GM19240 (cell line): ENCODE measurements around the gene CHCHD2.
"Not testable (repeated sequence)": the region's sequence is repeated elsewhere in the genome, so short reads cannot be mapped to it uniquely, and the experiment has no call there.

ENCODE experiments used
- DNase-seq: peaks from one replicate; pipeline ENCODE4 v3.0.0; 2011; ENCODE audit warnings: low spot score; ENCODE audit not compliant: insufficient read length

Gene CHCHD2, protein sequence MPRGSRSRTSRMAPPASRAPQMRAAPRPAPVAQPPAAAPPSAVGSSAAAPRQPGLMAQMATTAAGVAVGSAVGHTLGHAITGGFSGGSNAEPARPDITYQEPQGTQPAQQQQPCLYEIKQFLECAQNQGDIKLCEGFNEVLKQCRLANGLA

DNA sequence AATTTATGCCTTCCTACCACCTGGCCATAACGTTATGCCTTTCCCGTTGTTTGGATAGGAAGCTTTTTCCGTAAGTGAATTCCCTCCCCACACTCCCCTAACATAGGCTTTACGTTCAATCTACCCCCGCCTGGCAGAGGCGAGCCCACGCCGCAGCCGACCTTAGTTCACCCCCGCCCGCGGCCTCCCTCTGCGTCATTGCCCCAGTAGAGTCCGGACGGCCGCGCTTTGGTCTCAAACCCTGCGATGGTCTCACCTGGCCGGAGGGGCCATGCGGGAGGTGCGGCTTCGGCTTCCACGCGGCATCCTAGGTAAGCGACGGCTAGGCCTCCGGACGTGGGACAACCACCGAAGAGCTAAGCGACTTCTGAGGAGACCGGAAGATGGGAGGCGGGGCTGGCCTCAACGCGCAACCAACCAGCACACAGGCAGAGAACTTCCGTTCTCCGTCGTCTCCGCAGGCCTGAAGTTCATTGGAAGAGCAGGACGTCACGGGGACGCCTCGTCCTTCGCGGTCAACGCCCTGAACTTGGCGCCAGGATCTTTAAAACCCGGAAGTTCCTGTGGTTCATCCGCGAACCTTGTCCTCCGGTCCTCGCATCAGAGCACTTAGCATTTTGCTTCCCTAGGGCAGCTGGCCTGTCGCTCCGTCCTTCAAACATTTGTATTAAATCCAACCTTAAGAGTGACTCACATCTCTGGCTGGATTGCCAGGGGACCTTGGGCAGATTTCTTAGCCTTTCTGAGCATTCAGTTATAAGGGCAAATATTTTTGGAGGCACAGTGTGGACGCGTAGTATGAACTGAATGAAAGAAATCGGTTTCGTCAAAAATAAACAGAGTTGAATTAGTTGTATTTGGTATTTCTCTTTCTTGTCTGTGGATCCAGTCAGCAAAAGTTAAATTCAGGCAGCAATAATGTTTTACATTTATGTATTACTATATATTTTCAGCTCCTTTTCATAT, at the start of gene CHCHD2:
Gene CHCHD2, minus strand, starts transcription at position 369 of the 966 bp plus-strand sequence. Its CDS starts 63 bp downstream, at position 306.
- peak; percentile 96 for DNase-seq

- DNase-seq, result not testable (repeated sequence)
These were observed 24.8 kb upstream of the CHCHD2 start for GRCh38 chr7:56131062-56131461.

DNA sequence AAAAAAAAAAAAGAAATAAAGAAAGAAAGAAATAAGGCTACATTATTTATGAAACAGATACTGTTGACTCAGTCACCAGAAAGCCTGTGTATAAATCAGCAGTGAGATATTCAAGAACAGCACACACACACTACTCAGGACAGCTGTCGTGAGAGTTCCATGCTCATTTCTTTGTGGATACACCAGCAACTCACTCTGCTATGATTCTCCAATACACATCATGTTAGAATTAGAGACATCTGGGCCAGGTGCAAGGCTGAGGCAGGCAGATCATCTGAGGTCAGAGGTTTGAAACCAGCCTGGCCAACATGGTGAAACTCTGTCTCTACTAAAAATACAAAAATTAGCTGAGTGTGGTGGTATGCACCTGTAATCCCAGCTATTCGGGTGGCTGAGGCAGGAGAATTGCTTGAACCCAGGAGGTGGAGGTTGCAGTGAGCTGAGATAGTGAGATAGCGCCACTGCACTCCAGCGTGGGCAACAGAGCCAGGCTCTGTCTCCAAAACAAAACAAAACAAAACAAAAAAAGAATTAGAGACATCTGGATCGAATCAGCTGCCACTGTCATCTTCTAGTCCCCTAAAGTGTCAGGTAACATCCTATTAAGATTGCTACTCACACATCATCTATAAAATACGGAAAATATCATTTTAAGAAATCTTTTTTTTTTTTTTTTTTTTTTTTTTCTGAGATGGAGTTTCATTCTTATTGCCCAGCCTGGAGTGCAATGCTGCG, 21.1 kb upstream of the CHCHD2 start:
- DNase-seq, result no peak

GRCh38 chr7:56125831-56126230, 19.6 kb upstream of the CHCHD2 start:
- no peak for DNase-seq

GRCh38 chr7:56124981-56125380, 18.7 kb upstream of the CHCHD2 start:
- DNase-seq, result no peak

- no peak for DNase-seq
These were observed 15.2 kb upstream of the CHCHD2 start for GRCh38 chr7:56121440-56121839.

- DNase-seq, result no peak
These were observed 9.7 kb upstream of the CHCHD2 start, which contains the start of gene NUPR2 for GRCh38 chr7:56115852-56116538. NUPR2 (minus strand) TSS chr7:56116417; CDS start chr7:56116314, 103 bp downstream.

DNA sequence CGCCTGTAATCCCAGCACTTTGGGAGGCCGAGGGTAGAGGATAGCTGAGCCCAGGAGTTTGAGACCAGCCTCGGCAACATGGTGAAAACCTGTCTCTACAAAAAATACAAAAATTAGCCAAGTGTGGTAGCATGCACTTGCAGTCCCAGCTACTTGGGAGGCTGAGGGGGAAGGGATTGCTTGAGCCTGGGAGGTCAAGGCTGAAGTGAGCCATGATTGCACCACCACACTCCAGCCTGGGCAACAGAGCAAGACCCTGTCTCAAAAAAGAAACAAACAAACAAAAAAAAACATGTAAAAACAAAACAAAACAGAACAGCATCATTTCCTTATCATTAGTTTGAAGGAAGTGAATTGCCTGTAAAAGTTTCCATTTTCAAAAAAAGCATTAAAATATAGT, 6.0 kb upstream of the CHCHD2 start:
- not testable (repeated sequence) for DNase-seq

DNA sequence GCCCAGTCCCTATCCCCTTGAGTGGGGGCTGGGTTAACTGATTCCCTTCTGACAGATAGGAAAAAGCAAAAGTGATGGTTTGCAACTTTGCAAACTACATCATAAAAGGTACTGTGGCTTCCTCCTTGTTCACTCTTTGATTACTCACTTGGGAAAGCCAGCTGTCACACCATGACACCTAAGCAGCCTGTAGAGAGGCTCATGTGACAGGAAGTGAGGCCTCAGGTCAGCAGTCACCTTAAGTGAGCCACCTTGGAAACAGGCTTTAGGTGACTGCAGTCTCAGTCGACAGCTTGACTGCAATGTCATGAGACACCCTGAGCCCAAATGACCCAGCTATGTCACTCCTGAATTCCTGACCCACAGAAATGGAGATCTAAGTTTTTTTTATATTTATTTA, 4.3 kb upstream of the CHCHD2 start:
- no peak for DNase-seq

GRCh38 chr7:56107954-56108258, 1.6 kb upstream of the CHCHD2 start:
- no peak for DNase-seq

GRCh38 chr7:56105508-56105907, 768 bp downstream of the CHCHD2 start:
- no peak for DNase-seq

DNA sequence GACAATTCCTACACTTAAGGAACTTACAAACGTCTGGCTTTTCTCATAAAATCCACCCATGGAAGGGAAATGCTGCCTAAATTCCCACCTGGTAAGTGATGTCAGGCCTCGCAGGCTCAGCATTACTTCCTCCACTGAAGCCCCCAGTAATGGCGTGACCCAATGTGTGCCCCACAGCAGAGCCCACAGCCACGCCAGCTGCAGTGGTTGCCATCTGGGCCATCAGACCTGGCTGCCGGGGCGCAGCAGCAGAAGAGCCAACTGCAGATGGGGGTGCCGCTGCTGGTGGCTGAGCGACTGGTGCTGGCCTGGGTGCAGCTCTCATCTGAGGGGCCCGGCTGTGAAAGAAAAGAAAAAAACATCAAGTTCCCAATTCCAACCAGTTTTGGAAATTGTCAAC, 2.1 kb downstream of the CHCHD2 start:
- not testable (repeated sequence) for DNase-seq

DNA sequence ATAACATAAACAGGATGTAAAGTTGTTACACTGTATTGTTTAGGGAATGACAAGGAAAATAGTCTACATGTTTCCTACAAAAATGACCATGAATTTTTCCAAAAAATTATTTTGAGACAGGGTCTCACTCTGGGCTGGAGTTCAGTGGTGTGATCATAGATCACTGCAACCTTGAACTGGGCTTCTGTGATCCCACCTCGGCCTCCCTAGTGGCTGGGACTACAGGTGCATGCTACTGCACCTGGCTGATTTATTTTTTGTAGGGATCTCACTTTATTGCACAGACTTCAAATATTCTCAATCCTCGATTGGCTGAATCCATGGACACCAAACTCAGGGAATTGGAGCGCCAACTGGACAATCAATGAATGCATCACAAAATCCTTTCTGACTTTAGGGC, 6.6 kb downstream of the CHCHD2 start:
- DNase-seq, result no peak

DNA sequence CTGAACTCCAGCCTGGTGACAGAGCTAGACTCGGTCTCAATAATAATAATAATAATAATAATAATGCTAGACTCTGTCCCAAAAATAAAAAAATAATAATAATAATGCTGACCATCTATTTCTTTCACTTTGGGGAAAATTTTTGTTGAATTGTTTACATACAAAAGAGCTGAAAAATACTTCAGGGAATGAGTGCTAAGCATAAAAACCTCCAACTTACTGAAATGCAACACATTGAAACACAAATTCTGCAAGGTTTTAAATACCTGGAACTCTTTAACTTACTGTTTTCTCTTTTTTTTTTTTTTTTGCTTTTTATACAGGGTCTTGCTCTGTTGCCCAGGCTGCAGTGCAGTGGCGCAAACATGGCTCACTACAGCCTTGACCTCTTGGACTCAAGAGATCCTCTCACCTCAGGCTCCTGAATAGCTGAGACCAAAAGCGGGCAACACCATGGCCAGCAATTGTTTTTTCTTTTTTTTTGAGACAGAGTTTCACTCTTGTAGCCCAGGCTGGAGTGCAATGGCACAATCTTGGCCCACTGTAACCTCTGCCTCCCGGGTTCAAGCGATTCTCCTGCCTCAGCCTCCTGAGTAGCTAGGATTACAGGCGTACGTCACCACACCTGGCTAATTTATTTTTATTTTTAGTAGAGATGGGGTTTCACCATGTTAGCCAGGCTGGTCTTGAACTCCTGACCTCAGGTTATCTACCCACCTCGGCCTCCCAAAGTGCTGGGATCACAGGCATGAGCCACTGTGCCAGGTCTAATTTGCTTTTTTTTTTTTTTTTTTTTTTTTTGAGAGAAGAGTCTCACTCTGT, 7.9 kb downstream of the CHCHD2 start:
- DNase-seq, result not testable (repeated sequence)

- no peak for DNase-seq
These were observed 8.6 kb downstream of the CHCHD2 start for GRCh38 chr7:56097700-56098099.

DNA sequence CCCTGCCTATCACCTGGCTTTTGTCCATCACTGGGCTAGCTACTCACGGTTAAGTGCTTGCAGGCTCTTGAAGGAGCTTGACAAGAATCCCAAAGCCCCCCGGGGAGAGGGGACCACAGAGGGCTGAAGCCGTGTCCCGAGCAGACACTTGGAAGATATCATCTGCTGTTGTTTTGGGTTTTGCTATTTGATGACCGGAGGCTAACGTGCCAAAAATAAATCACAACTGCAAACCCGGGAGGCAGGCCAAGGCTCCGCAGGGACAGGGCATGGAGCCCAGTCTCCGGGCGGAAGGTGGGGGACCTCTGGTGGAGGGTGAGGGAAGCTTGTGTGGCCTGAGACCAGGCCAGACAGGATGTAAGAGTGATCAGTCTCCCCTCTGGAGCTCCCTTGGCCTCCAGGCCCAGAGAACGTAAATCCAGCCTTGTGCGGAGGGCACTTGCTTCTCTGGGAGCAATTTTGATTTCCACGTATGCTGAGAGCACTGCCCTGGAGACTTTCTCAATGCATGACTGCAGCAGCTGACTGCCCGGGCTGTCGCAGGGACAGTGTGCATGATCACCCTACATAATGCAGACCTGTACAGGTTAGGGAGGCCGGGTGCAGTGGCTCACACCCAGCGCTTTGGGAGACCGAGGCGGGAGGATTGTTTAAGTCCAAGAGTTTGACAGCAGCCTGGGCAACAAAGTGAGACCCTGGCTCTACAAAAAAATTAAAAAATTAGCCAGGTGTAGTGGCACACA, 13.3 kb downstream of the CHCHD2 start, which contains the start of gene PHKG1:
Gene PHKG1, minus strand, starts transcription at position 164 of the 743 bp plus-strand sequence. CDS start 4,011 bp downstream, outside the sequence.
- DNase-seq, result no peak

DNA sequence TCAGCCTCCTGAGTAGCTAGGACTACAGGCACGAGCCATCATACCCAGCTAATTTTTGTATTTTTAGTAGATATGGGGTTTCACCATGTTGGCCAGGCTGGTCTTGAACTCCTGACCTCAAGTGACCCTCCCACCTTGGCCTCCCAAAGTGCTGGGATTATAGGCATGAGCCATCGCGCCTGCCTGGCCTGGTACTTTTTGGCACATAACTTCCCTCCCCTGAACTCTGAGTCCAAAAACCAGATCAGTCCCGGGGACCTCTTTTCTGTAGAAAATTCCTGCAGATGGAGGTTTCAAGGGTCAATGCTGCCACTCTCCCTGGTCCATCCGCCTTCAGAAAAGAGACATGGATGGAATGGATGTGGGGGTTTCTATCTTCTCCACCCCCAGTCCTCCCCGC, 13.9 kb downstream of the CHCHD2 start:
- not testable (repeated sequence) for DNase-seq

- DNase-seq, result no peak
These were observed 14.7 kb downstream of the CHCHD2 start for GRCh38 chr7:56091591-56091990.

DNA sequence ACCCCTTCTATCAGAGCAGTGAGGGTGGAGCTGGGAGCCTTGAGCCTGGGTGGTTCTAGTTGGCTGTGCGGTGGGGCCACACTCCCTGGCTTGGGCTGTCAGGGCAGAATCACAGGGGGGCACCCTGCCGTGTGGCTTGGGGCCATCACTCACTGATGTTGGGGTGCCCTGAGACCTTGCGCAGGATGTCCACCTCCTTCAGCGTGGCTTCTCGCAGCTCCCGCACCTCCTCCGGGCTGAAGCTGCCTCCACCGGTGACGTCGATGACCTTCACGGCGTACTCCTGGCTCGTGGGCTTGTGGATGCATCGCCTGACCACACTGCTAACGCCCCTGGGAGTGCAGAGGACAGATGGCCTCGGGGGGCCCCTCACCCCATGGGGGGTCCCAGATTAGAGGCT, 18.8 kb downstream of the CHCHD2 start:
- no peak for DNase-seq

DNA sequence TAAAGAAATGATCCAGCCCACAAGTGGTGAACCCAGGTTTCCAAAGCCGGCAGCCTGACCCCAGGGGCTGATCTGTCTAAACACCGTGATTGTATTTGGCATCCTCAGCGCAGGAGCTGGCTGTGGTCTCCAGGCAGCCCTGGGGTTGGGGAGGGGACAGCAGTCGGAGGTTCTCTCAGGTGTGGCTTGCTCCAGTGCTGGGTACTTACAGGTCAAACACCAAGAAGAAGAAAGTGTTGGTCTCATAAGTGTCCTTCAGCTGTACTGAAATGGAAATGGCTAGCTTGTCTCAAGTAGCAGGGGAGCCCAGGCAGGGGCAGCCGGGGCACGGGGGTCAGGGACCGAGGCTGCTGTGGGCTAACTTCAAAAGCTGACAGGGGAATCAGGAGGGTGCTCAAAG, 19.5 kb downstream of the CHCHD2 start:
- DNase-seq, result no peak
